ENCODE measurements around the gene MIER3.

Gene MIER3

DNA sequence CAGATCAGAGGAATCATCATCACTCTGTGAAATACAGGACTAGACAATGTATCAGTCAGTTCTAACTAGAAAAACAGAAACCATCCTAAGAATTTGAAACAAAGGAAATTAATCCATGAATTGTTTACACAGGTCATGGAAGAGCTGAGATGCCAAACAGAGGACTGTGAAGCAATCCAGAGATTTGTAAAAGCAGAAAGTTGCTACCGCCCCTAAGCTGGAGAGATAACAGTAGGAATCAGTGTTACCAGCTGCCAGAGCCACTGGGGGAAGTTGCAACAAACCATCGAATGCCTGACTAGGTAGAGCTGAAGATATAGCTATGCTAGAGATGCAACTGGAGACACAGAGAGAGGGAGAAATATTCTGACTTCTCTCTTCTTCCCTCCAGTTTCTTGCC is 10.4 kb upstream of the MIER3 start:
- TF ChIP-seq, protein P1, sequence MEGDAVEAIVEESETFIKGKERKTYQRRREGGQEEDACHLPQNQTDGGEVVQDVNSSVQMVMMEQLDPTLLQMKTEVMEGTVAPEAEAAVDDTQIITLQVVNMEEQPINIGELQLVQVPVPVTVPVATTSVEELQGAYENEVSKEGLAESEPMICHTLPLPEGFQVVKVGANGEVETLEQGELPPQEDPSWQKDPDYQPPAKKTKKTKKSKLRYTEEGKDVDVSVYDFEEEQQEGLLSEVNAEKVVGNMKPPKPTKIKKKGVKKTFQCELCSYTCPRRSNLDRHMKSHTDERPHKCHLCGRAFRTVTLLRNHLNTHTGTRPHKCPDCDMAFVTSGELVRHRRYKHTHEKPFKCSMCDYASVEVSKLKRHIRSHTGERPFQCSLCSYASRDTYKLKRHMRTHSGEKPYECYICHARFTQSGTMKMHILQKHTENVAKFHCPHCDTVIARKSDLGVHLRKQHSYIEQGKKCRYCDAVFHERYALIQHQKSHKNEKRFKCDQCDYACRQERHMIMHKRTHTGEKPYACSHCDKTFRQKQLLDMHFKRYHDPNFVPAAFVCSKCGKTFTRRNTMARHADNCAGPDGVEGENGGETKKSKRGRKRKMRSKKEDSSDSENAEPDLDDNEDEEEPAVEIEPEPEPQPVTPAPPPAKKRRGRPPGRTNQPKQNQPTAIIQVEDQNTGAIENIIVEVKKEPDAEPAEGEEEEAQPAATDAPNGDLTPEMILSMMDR (IDR thresholded peaks at IDR 0.05; ENCODE audit: control insufficient read depth, insufficient read depth, low read depth, low read length, missing control alignments) = no peak
- no peak for DNase-seq (ENCODE audit: low read depth)
- H3K4me3 ChIP-seq (ENCODE audit: control insufficient read depth, low read depth, low read length) = no peak overlapping the region

- no peak for DNase-seq (ENCODE audit: low read depth)
- H3K4me3 ChIP-seq (ENCODE audit: control insufficient read depth, low read depth, low read length) = no peak overlapping the region
- TF ChIP-seq, protein P1 (IDR thresholded peaks at IDR 0.05; ENCODE audit: control insufficient read depth, insufficient read depth, low read depth, low read length, missing control alignments) = no peak
These were observed 9.8 kb upstream of the MIER3 start for GRCh38 chr5:56961746-56962145.

DNA sequence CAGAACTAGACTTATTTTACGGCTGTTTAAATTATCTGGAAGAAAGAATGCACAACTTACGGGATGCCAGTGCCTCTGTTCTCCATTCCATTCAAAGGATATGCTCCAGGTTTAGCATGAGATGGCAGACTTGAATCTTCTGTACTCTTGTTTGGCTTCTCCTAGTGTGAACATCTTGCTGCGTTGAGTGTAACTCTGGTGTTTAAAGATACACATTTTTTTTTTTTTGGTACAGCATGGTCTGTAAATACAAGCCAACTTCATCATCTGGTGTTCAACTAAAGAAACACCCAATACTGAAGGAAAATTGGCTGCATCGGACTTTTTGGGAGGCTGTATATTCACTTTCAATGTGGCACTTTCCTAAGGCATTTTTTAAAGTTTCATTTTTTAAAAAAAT is 7.4 kb upstream of the MIER3 start:
- no peak for DNase-seq (ENCODE audit: low read depth)
- H3K4me3 ChIP-seq (ENCODE audit: control insufficient read depth, low read depth, low read length) = no peak overlapping the region
- TF ChIP-seq, protein P1 (IDR thresholded peaks at IDR 0.05; ENCODE audit: control insufficient read depth, insufficient read depth, low read depth, low read length, missing control alignments) = no peak

GRCh38 chr5:56958595-56958994 is 6.7 kb upstream of the MIER3 start:
- TF ChIP-seq, protein P1 (IDR thresholded peaks at IDR 0.05; ENCODE audit: control insufficient read depth, insufficient read depth, low read depth, low read length, missing control alignments) = no peak
- DNase-seq (ENCODE audit: low read depth) = no peak
- no peak overlapping the region for H3K4me3 ChIP-seq (ENCODE audit: control insufficient read depth, low read depth, low read length)

- TF ChIP-seq, protein P1 (IDR thresholded peaks at IDR 0.05; ENCODE audit: control insufficient read depth, insufficient read depth, low read depth, low read length, missing control alignments) = no peak
- no peak for DNase-seq (ENCODE audit: low read depth)
- no peak overlapping the region for H3K4me3 ChIP-seq (ENCODE audit: control insufficient read depth, low read depth, low read length)
These were observed 2.3 kb upstream of the MIER3 start for GRCh38 chr5:56954262-56954661.

DNA sequence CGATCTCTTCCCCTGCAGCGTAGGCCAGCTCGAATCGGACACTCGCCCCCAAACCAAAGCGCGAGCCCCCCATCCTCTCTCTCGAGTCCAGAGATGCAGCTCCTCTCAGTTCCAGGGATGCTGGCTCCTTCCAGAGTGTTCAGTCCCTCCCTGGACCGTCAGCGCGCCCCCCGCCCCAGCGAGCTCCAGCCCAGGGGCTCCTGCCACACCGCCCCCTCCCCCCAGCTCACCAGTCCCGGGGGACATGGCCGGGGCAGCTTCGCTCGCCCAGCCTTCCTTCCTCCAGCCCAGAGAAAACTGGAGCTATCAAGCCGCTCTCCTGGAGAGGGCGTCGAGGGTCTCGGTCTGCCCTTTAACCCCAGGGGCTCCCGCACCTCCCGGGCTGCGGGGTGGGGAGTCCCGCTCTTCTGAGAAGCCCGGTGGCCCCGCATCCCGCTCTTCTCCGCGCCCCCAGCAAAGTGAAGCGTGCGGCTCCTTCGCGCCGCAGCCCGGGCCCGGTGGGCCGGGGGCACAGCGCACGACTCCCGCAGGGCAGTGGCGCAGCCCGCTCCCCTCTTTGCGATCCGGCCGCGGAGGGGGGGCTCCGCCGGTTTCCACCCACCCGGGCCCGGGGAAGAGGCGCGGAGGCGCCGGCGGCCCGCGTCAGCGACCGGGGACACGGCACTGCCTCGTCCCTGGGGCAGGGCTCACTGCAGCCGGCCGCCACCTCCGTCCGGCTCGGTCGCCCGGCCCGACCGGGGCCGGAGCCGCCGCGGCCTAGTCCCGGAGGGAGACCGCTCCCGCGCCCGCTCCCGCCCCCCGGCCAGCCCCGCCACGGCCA is 587 bp downstream of the MIER3 start:
- DNase-seq (ENCODE audit: low read depth) = no peak
- H3K4me3 ChIP-seq (ENCODE audit: control insufficient read depth, low read depth, low read length) = peak overlapping the region; percentile 79
- TF ChIP-seq, protein P1 (IDR thresholded peaks at IDR 0.05; ENCODE audit: control insufficient read depth, insufficient read depth, low read depth, low read length, missing control alignments) = no peak
